ENCODE measurements around the gene FAM240B.

The FAM240B gene

GRCh38 chr9:38720083-38720745 is at the start of gene FAM240B:
Gene FAM240B (minus strand): TSS chr9:38720133. CDS start chr9:38703999, 16,134 bp downstream.
- DNase-seq: no peak

GRCh38 chr9:38768351-38768761 is 48.4 kb upstream of the FAM240B start:
- no peak for DNase-seq

GRCh38 chr9:38765101-38765500 is 45.2 kb upstream of the FAM240B start:
- no peak for DNase-seq

GRCh38 chr9:38761999-38762398 is 42.1 kb upstream of the FAM240B start:
- DNase-seq: no peak

GRCh38 chr9:38761339-38761738 is 41.4 kb upstream of the FAM240B start:
- DNase-seq: no peak

- DNase-seq: no peak
Measured at GRCh38 chr9:38756702-38757101, 36.8 kb upstream of the FAM240B start.

GRCh38 chr9:38747941-38748340 is 28.0 kb upstream of the FAM240B start:
- DNase-seq: no peak

- no peak for DNase-seq
Measured at GRCh38 chr9:38747067-38747466, 27.1 kb upstream of the FAM240B start.

- DNase-seq: no peak
Measured at GRCh38 chr9:38746303-38746702, 26.4 kb upstream of the FAM240B start.

- DNase-seq: no peak
Measured at GRCh38 chr9:38744484-38744883, 24.6 kb upstream of the FAM240B start.

GRCh38 chr9:38737246-38737645 is 17.3 kb upstream of the FAM240B start:
- DNase-seq: no peak

- no peak for DNase-seq
Measured at GRCh38 chr9:38734831-38735230, 14.9 kb upstream of the FAM240B start.

- DNase-seq: no peak
Measured at GRCh38 chr9:38733503-38733902, 13.6 kb upstream of the FAM240B start.

- DNase-seq: no peak
Measured at GRCh38 chr9:38732885-38733284, 13.0 kb upstream of the FAM240B start.

GRCh38 chr9:38727497-38728001 is 7.6 kb upstream of the FAM240B start:
- DNase-seq: peak; percentile 95 to 96

- DNase-seq: no peak
Measured at GRCh38 chr9:38724754-38725153, 4.8 kb upstream of the FAM240B start.

GRCh38 chr9:38718148-38718547 is 1.8 kb downstream of the FAM240B start:
- no peak for DNase-seq

- DNase-seq: no peak
Measured at GRCh38 chr9:38715684-38716083, 4.2 kb downstream of the FAM240B start.

- DNase-seq: no peak
Measured at GRCh38 chr9:38713426-38713825, 6.5 kb downstream of the FAM240B start.

GRCh38 chr9:38708759-38709158 is 11.2 kb downstream of the FAM240B start:
- DNase-seq: no peak

GRCh38 chr9:38707885-38708637 is 11.9 kb downstream of the FAM240B start:
- DNase-seq: peak in 1 of 2 experiments; percentile 11

GRCh38 chr9:38706493-38706892 is 13.4 kb downstream of the FAM240B start:
- DNase-seq: no peak

- DNase-seq: no peak
Measured at GRCh38 chr9:38705917-38706316, 14.0 kb downstream of the FAM240B start.

- DNase-seq: no peak
Measured at GRCh38 chr9:38700695-38701094, 19.2 kb downstream of the FAM240B start.

Measured in NCI-H526 (cell line).